ENCODE data around the gene LARP6.

The LARP6 gene

DNA sequence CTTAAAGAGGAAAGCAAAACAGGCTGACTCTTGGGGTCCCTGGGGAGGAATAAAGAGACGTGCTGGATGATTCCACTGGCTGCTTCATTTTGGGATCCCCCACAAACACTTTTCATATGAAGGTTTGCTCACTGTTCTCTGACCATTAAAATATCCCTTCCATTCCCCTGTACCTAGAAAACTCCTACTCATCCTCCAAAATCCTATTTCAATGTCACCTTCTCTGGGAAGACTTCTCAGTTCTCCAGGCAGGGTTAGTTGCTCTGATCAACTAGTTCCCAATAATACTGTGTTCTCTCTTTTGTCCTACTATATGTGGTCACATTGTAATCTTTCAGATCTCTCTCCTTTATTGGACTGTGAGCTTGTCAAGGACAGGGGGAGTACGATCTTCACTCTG is 19.0 kb downstream of the LARP6 start:
- DNase-seq (ENCODE audit: low read depth), result no peak
- H3K4me3 ChIP-seq (ENCODE audit: low read length), result no peak overlapping the region
- TF ChIP-seq, protein P1, sequence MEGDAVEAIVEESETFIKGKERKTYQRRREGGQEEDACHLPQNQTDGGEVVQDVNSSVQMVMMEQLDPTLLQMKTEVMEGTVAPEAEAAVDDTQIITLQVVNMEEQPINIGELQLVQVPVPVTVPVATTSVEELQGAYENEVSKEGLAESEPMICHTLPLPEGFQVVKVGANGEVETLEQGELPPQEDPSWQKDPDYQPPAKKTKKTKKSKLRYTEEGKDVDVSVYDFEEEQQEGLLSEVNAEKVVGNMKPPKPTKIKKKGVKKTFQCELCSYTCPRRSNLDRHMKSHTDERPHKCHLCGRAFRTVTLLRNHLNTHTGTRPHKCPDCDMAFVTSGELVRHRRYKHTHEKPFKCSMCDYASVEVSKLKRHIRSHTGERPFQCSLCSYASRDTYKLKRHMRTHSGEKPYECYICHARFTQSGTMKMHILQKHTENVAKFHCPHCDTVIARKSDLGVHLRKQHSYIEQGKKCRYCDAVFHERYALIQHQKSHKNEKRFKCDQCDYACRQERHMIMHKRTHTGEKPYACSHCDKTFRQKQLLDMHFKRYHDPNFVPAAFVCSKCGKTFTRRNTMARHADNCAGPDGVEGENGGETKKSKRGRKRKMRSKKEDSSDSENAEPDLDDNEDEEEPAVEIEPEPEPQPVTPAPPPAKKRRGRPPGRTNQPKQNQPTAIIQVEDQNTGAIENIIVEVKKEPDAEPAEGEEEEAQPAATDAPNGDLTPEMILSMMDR (conservative IDR thresholded peaks at IDR 0.05; ENCODE audit: low read depth, low read length), result no peak

DNA sequence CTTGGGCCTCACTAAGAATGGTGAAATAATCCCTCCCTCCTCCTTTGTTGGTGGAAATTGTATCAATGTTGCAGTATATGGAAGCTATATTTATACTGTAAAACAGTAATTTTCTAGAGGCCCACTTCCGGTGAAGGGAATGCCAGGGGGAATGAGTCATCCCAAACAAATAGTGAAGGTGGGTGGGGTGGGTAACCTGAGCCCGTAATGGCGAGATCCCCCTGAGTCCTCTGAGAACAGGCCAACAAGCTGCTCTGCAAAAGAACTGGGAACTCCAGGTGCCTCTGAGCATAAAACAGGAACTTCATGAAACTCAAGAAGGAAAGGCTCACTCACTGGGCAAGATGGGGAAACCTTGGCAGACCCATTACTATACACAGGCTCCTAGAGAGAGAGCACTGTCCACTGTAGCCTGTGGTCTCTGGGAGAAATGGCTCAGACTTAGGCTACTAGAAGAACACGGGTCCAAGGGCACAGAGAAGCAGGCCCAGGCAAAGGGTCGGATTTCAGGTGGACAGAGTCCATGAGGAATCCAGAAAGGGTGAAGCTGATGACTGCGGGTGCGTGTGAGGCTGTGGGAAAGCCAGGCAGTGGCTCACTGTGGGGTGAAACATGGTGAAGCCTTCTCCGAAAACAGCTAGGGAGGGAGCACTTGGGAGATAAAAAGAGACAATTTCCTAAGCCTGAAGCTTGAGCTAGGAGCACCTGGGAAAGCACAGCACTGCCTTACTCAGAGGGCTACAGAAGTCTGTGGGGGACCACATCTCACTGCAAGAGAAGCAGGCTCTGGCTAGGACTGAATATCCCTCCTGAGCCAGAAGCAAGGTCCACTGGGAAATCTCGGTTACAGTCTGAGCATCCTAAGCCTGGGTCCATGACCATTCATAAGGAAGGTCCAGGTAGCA is 19.8 kb downstream of the LARP6 start:
- no peak for DNase-seq (ENCODE audit: low read depth)
- TF ChIP-seq, protein P1 (conservative IDR thresholded peaks at IDR 0.05; ENCODE audit: low read depth, low read length), result no peak
- H3K4me3 ChIP-seq (ENCODE audit: low read length), result no peak overlapping the region

DNA sequence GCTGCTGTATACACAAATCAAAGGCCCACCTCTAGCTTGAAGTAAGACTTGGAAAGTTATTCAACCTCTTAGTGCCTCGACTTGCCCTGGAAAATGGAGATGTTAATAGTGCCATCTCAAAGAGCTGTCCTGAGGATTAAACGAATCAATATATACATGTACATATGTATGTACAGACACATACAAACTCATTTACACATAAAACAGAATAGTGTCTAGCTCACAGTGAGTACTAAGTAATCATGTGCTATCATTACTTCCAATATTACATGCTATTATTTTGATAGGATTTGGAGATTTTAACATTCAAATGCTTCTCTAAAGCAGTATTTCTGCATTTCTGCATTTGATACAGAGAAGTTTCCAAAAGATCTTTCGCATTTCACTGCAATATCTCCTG is 20.5 kb downstream of the LARP6 start:
- DNase-seq (ENCODE audit: low read depth), result no peak
- no peak overlapping the region for H3K4me3 ChIP-seq (ENCODE audit: low read length)
- TF ChIP-seq, protein P1 (conservative IDR thresholded peaks at IDR 0.05; ENCODE audit: low read depth, low read length), result no peak

DNA sequence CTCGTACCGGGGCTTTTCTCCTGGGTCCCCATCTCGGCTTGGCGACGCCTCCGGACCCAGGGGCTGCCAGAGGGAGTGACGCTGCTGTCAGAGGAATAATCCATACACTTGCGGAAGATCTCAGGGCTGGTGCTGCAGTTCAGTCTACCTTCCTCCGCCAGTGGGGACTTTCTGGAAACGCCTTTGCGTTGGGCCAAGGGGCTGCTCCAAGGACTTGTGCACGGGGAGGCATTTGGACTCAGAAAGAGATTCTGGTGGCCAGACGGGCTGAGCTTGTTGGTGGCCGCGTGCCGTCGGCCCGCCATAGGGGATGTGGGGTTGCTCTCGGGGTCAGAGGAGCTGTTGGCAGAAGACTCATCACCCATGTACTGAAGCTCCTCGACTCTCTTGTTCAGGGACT is 21.8 kb downstream of the LARP6 start:
- TF ChIP-seq, protein P1 (conservative IDR thresholded peaks at IDR 0.05; ENCODE audit: low read depth, low read length), result no peak
- H3K4me3 ChIP-seq (ENCODE audit: low read length), result no peak overlapping the region
- DNase-seq (ENCODE audit: low read depth), result no peak

DNA sequence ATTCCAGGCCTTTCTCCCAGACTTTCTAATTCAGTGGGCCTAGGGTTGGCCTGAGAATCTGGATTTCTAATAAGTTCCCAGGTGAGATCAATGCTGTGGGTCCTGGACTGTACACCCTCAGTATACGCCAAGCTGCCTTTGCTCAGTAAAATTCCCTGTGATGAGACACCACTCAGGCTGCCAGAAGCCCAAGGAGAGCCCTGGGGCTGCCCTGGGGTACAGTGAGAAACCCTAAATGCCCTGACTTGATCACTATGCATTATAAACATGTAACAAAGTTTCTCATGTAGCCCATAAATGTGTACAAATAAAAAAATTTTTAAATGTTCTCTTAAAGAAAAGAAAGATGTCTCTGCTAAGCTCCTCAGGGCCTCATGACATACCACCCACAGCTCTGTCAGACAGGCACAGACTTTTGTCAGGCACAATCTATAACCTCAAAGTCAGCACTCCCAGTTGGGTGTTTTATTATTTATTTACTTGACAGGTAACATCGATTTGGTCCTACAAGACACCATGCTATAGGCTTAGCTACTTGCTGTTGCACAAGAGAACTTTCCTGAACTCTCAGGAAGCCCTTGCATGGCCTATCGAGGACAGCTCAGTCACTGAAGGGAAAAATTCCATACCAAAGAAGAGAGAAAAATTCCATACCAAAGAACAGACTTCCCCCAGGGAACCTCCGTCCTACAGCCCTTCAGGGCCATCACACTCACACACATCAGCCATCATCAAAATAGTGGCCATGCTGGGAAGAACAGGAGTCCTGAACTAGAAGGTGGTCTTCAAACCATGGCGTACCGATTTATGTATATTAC is 22.7 kb downstream of the LARP6 start:
- DNase-seq (ENCODE audit: low read depth), result no peak
- H3K4me3 ChIP-seq (ENCODE audit: low read length), result no peak overlapping the region
- TF ChIP-seq, protein P1 (conservative IDR thresholded peaks at IDR 0.05; ENCODE audit: low read depth, low read length), result no peak

DNA sequence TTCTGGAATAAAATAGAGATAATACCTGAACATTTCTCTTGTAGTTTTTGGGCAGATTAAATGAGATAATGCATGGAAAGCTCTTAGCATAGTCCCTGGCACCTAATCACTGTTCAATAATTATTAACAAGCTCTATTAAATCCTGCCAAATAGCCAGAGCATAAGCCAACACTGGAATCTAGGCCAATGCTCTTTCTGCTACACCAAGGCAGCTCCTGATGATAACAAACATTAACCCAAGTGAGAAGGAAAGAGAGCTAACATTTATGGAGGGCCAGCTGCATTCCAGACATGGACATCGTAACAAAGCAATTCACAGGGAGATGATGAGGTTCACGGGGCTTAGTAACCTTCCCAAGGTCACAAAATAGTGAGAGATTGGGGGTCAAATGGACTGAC is 23.3 kb downstream of the LARP6 start:
- DNase-seq (ENCODE audit: low read depth), result no peak
- H3K4me3 ChIP-seq (ENCODE audit: low read length), result no peak overlapping the region
- TF ChIP-seq, protein P1 (conservative IDR thresholded peaks at IDR 0.05; ENCODE audit: low read depth, low read length), result no peak
